LHCN-M2 (cell line): ENCODE data around the gene DCAF15. TPM values are rescaled to one million over a fixed set of nuclear protein-coding genes. Genes with fewer than 3 reads are reported as not detected.
A peak's percentile ranks its signal among the peaks of the same experiment; 100 is the strongest.
"Not testable (repeated sequence)": the region's sequence is repeated elsewhere in the genome, so short reads cannot be mapped to it uniquely, and the experiment has no call there.

Experiments
- DNase-seq: peaks from one replicate; pipeline ENCODE4 v3.0.0-alpha.2; 2012; ENCODE audit warnings: low read depth
- total RNA-seq: library from RNA; depleted of rRNA; stranded (reverse); fragments of >200 nt; gene quantifications from 2 replicates; pipeline ENCODE4 v1.2.3, GENCODE V29; 2014

Gene DCAF15
- total RNA-seq, 1 experiment from 2014 or later = 28.8 TPM

DNA sequence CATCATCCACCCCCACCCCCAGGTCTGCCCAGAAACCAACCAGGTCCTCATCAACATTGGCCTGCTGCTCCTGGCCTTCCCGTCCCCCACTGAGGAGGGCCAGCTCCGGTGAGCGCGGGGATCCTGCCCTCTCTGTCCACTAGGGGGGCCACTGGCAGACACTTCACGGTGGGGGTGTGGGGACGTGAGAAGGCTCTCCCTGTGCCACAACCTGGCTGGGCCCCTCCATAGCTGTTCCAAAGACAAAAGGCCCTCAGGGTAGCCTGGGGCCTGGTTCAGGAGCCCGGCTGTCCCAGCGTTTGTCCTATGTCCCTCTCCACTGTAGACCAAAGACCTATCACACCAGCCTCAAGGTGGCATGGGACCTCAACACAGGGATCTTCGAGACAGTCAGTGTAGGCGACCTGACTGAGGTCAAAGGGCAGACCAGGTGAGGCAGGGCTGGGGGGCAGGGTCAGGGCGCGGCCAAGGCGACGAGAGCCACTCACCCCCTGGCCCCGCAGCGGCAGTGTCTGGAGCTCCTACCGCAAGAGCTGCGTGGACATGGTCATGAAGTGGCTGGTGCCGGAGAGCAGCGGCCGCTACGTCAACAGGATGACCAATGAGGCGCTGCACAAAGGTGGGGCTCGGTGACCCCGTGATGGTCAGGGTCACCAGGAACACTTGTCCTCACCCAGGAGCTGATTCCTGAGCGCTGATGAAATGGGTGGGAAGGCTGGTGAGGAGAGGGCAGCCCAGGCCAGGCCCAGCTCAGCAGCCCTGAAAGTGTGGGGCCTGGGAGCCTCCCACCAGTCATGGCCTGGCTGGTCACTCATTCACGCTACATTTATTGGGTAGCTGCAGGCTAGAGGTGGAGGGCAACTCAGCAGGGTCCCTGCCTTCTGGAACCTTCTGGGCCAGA is 7.9 kb downstream of the DCAF15 start:
- DNase-seq = no peak

DNA sequence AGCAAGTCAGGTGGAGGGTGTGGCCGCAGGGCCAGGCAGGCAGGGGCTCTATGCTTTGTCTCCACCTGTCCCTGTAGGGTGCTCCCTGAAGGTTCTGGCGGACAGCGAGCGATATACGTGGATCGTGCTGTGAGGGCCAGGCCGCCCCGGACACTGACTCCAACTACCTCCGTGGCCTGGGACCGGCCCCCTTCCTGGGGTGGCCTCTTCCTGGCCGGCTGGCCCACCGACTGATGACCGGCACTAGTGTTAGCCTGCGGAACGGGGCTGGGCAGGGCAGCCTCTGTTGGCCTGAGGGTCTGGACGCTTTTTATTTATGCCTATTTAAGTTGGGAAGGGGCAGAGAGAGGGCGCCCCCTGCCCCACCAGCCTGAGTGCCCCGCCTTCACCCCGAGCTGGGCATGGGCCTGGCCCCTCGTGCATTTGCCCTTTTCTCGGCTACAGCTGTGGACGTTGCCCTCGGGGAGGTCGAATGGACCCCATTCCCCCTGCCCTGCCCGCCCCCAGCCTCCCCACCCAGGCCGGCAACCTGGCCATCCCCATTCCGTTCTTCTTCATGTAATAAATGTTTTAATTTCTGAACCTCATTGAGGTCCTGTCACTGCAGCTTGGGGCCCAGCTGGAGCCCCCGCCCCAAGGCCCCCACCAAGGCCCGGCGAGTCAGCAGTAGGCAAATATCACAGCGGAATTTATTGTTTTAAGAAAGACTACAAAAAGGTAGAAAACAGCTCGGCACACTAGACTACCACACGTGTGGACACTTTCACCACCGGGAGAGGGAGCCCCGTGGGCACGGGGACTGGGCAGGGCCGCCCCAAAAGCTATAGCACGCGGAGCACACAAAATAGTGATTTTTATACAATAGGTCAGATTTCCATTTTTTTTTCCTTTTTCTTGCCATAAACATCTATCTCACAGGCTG is 8.8 kb downstream of the DCAF15 start:
- DNase-seq = no peak

DNA sequence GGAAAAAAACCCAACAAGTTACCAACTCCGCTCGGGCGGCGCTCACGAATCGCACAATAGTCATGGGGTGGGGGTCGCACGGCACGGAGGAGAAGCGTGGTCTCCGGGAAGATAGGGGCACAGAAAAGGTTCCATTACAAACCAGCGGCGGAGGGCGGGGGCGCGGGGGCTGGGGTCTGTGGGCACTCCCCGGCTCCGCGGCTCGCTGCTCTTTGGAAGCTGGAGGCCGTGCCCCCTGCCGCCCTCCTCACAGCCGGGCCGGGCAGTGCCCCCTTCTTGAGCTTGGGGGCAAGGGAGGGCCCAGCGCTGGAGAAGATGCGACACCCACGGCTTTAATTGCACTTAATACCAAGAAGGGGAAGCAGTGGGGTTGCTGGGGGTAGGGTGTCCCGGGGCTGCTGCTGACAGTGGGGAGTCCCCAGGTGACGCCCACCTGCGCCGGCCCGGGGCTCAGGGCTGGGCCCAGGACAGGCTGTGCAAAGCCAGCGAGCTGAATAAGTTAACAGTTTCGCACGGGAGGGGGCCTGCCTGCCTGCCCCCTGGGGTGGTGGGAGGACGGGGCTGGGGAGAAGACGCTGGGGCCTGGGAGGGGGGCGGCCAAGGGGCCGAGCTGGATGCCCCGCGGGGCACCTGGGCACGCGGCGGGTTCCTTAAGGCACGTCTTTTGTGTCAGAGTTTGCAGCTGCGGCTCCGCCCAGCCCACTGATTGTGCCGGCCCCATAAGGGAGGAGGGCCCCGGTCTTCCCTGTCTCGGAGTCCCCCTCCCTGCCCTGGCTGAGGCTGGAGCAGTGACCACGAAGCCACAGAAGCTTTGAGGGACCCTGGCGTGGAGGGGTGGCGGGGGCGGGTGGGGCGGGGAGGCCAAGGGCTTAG is 9.8 kb downstream of the DCAF15 start:
- no peak for DNase-seq

DNA sequence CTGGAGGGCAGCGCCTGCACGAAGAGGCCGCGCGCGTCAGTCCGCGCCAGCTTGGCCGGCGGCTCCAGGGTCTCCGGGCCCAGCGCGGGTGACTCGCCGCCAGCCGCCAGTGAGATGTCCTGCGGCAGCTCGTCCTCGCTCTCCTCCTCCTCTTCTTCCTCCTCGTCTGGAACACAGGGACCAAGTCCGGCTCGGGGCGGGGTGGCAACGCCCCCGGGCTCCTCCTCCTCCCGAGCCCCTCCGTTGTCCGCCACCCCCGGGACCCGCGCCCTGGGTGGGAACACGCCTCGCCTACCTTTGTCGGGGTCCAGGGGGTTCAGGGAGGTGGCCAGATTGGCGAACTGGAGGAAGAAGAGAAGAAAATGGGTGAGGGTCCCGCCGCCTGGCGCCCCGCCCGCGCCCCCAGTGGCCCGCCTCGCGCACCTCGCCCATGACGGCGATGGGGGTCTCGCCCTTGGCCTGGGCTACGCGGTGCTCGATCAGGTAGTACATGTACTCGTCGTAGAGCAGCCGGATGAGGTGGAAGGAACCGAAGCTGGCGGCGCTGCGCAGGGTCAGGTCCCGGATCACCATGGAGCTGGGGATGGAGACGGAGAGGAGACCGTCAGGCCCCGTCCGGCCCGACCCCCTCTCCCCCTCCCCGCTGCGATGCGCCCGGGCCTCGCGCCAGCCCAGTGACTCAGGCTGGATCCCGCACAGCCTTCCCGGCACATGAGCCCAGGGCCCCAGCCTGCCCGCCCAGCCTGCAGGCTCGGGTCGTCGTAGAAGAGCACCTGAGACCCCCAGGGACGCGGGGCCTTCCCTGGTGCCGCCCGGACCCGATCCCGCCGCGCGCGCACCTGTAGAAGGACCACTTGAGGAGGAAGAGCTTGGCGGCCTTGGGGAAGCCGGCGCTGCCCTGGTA is 10.6 kb downstream of the DCAF15 start:
- no peak for DNase-seq

DNA sequence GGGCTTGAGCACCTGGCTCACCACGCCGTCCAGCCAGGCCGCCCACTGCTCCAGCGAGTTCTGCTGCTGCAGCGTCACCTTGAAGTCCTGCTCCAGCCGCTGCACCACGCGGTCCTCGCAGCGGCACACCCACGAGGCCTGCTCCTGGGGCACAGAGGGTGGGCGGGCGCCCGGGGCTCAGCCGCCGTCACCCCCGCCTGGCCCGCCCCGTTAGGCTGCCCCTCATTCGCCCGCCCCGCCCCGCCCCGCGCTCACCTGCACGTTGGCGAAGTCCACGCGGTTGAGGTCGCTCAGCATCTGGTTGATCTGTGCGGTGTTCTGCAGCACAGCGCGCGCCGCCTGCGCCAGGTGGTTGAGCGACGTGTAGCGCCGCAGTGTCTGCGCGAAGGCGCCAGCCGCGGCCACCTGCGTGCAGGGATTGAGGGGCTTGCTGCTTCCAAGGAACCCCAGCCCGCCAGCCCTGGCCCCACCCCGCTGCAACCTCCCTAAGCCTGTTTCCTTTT is 11.3 kb downstream of the DCAF15 start:
- DNase-seq = no peak

DNA sequence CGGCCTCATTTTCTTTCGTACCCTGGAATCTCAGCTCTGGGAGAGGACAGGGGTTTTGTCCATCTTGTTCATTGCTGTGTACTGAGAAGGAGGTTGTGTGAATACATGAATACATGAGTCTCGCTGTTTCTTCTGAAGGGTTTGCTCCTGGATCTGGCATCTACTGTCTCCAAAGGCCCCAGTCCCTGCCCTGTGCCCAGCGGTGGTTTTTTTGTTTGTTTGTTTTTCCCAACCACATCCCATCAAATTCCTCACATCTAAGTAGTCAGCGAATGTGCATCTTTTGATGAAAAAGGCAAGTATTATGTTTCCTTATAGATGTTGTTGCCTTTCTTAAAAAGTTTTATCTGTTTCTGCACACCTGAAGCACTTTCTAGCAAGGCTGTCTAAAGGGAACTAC is 12.5 kb downstream of the DCAF15 start:
- peak; percentile 87 for DNase-seq

DNA sequence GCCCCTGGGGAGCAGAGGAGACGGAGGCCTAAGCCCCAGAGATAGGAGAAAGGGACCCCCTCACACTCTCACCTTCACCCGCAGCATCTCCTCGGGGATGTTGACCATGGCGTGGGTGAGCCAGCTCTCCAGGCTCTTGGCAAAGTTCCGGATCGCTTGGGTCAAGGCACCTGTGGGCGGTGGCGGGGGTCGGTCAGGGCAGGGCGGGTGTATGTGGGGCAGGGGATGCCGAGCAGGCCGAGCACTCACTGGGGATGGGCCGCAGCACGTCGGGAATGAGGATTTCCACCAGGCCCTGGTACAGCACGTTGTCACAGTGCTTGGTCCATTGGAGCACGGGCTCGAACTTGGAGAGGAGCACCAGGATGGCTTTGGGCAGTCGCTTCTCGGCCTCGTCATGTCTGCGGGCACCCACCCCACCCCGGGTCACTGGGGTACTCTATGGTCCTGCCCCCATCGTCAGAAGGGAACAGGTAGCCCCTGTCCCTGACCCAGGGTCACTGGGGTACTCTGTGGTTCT is 13.1 kb downstream of the DCAF15 start:
- DNase-seq = no peak

DNA sequence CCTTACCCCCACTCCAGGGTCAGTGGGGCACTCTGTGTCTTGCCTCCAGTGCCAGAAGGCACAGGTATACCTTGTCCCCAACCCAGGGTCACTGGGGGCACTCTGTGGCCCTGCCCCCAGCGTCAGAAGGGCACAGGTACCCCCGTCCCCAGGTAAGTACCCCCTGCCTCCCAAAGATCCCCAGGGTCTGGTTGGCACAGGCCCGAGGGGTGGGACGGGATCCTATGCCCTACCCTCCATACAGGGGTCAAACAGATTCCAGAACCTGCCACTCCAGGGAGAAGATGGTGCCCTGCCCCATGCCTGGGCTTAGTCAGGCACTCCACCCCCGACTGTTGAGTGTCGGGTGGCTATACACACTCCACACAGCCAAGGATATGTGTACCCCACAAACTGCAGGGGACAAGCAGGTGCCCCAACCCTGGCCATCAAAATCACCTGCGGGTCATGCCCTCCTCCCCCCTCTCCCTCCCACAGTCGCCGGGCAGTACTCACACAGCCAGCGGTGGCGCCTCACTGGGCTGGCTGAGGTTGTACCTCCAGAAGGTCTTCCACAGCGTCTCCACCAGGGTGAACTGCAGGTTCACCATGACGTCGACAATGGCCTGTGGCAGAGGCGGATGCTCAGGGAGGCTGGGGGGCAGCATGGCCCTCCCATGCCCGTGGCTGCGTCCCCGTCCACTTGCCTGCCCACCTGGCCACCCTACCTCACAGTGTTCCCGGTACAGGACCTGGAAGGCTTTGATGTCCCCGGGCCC is 13.8 kb downstream of the DCAF15 start:
- no peak for DNase-seq

DNA sequence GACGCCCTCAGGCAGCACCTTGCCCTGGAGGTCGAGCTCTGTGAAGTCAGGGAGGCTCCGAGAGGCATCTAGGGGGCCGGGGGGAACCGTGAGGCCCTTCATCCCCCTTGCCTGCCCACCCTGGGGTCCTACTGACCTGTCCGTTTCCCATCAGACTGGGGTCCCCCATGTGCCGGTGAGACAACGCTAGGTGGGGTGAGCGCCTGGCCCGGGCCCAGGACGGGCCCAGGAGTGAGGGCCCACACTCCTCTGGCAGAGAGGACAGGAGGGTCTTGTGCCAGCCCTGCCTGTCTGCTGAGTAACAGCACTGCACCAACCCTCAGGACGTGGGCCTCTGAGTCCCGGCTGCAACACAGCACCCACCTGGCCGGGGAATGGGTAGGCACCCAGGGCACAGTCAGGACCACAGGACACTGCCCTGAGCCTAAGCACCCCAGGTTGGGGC is 14.4 kb downstream of the DCAF15 start:
- no peak for DNase-seq

DNA sequence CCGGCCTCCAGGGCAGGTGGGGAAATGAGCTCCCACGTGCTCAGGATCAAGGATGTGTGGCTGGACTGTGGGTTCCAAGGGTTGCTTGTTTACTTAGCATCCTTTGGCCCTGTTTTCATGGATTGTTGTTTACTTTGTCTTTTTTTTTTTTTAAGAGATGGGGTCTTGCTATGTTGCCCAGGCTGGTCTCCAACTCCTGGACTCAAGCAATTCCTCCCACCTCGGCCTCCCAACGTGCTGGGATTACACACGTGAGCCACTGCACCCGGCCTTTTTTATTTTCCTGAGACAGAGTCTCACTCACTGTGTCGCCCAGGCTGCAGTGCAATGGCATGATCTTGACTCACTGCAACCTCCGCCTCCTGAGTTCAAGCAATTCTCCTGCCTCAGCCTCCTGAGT is 14.9 kb downstream of the DCAF15 start:
- DNase-seq = not testable (repeated sequence)

DNA sequence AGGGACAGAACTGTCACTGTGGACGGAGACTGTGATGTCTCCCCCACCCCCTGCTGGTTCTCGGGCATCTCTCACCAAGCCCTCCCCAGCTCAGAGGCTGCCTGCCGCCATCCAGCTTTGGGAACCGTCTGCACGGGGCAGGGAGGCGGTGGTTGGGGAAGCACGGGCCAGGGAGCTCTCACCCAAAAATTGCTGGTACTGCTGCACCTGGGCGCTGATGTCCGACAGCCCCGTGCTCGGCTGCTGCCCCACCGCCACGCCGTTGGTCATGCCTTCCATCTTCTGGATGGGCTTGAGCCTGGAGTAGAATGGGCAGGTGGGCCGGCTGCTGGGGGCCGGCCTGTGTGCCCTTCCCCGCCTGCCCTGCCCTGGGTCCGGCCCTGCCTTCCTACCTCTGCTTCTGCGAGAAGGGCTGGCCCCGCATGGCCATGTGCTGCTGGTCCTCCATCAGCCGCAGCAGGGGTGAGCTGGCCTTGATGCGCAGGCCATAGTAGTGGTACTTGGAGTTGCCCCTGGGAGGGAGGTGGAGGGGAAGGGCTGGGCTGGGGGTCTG is 16.1 kb downstream of the DCAF15 start:
- no peak for DNase-seq

DNA sequence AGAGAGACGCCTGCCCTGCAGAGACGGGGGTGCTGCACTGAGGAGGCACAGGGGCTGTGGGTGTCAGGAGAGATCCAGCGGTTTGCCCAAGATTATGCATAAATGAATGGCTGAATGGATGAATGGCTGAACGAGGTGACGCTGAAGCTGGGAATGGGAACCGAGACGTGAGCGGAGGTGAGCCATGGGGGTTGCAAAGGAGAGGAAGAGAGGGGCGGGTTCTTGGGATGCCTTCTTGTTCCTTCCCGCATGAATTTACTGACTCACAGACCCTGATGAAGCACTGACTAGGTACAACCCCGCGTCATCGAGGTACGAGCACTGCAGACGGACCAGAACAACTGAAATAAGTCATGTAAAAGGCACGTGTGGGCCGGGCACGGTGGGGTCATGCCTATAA is 16.7 kb downstream of the DCAF15 start:
- DNase-seq = no peak

DNA sequence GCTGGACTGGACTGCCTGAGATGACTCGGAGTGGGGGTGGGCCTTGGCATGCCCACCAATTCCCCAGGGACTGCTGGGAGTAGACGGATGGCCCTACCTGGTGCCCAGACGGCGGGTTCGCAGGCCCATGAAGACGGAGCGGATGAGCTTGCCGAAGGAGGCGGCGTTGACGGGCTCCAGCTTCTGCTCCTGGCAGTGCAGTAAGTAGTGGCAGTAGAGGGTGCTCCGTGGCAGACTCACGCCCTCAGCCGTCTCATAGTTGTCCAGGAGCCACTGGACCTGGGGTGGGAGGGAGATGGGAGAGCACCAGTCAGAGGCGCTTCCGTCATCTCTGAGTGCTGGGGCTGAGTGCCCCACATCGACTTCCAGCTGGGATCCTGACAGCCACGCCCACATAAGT is 17.6 kb downstream of the DCAF15 start:
- no peak for DNase-seq

DNA sequence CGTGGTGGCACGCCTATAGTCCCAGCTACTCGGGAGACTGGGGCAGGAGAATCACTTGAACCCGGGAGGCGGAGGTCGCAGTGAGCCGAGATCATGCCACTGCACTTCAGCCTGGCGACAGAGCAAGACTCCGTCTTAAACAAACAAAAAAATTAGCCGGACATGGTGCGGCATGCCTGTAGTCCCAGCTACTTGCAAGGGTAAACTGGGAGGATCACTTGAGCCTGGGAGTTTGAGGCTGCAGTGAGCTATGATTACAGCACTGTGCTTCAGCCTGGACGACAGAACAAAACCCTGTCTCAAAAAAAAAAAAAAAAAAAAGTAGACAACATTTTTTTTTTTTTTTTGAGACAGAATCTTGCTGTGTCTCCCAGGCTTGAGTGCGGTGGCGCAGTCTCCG is 19.6 kb downstream of the DCAF15 start:
- DNase-seq = not testable (repeated sequence)

DNA sequence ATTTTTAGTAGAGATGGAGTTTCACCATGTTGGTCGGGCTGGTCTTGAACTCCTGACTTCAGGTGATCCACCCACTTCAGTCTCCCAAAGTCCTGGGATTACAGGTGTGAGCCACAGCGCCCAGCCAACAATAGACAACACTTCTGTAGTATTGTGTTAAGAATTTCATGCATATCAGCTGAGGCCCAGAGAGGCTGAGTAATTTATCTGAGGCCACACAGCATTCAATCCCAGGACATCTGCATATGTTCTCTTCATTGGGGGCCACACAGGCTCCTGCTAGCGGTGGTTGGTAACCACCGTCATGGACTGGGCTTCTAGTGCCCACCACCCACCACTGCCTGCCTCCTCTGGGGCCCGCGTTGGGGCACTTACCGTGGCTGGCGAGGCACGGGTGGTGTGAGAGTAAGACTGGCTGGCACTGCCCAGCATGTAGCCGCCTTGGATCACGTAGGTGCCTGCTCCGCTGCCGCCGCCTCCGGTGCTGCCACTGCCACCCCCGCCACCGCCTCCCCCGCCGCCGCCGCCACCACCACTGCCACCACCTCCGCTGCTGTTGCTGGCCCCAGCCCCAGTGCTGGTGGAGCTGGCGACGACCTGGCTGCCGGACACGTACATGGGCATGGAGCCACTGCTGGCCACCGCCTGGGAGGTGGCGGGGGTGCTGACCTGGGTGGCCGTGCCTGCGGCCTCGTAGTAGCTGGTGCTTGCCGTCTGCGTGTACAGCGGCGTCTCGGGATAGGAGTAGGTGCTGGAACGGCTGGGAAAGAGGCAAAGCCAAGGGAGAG is 20.3 kb downstream of the DCAF15 start:
- no peak for DNase-seq

DNA sequence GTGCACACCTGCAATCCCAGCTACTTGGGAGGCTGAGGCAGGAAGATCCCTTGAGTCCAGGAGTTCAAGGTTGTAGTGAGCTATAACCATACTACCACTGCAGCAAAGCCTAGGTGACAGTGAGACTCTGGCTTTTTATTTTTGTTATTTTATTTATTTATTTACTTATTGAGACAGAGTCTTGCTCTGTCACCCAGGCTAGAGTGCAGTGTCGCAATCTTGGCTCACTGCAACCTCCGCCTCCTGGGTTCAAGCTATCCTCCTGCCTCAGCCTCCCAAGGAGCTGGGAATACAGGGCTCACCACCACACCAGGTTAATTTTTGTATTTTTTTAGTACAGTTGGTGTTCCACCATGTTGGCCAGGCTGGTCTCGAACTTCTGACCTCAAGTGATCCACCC is 21.2 kb downstream of the DCAF15 start:
- not testable (repeated sequence) for DNase-seq

DNA sequence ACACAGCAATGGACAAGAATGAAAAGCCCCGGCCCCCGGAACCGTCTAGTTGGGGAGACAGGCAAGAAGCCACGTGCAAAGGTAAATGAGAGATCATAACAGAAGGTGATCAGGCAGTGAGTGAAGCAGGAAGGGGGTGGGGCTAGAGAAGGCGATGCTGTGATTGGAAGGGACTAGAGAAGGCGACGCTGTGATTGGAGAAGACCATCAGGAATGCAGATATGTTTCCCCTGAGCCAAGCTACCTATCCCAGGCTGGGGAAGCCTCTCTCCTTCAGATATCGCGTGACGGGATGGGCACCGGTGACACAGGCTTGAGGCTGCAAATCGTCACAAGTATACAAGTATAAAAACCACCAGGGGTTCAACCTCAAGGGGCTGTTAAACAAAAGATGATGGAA is 21.8 kb downstream of the DCAF15 start:
- DNase-seq = no peak

DNA sequence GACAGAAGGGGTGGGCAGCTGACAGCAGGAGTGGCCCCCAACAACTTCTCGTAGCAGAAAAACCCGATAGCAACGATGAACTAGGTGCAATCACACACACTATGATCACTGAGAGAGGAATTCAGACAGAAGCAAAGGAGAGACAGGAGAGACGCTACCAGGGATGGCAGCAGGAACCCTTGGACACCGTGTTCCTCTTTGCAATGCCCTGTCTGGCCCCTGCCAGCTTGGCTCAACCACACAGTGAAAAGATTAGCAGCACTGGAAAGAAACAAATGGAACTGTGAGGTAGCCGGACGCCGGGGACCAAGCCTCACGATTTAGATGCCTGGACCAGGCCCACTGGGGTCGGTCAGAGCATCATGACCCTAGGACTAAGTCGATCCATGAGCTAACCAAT is 23.6 kb downstream of the DCAF15 start:
- DNase-seq = no peak
